ENCODE measurements around the gene PRMT9.

- TF ChIP-seq CTCF (optimal IDR thresholded peaks at IDR 0.05 in 1 of 3, IDR thresholded peaks at IDR 0.05 in 1 of 3, conservative IDR thresholded peaks at IDR 0.05 in 1 of 3; ENCODE audit: extremely low read depth in 1 of 3, insufficient read depth in 2 of 3, low read length in 3 of 3) (no peak), EZH2 (IDR thresholded peaks at IDR 0.05; ENCODE audit: low read length) (no peak)
These were observed 47.9 kb upstream of the PRMT9 start, which contains the start of gene ARHGAP10 for GRCh38 chr4:147731580-147732517.

All from keratinocyte (primary cell).